Activated CD8-positive, alpha-beta memory T cell treated with anti-CD3 and anti-CD28 coated beads, Interleukin-2, amount 10 ng/mL, durations not matched to agents 7 days and 5 days (primary cell): ENCODE measurements around the gene CYTH3. TPM values are rescaled to one million over a fixed set of nuclear protein-coding genes. Genes with fewer than 3 reads are reported as not detected.
A peak's percentile ranks its signal among the peaks of the same experiment; 100 is the strongest.
"Not testable (repeated sequence)": the region's sequence is repeated elsewhere in the genome, so short reads cannot be mapped to it uniquely, and the experiment has no call there.

ENCODE experiments used
- ATAC-seq: fragments of 150-1000 bp; cut with Tn5 transposase; one replicate; pipeline ENCODE4 v1.10.0; 2021; ENCODE audit warnings: moderate library complexity
- CTCF ChIA-PET: fragments of 350-600 bp; sonication (Branson Sonifier 250); formaldehyde crosslinking; loops from one replicate; lab custom pipeline; 2021; ENCODE audit warnings: antibody characterized with exemption; lab: Charles Lee
- DNase-seq: peaks from one replicate; pipeline ENCODE4 v3.0.0-alpha.2; 2020
- H3K27ac Mint-ChIP-seq: one replicate; pipeline ENCODE4 v1.8.0; 2021; ENCODE audit warnings: mild to moderate bottlenecking, mixed read lengths
- H3K27me3 Mint-ChIP-seq: one replicate; pipeline ENCODE4 v1.8.0; 2021; ENCODE audit warnings: mixed read lengths
- H3K36me3 Mint-ChIP-seq: one replicate; pipeline ENCODE4 v1.8.0; 2021; ENCODE audit warnings: mild to moderate bottlenecking, mixed read lengths
- H3K4me1 Mint-ChIP-seq: one replicate; pipeline ENCODE4 v1.8.0; 2021; ENCODE audit warnings: mixed read lengths
- H3K4me3 Mint-ChIP-seq: one replicate; pipeline ENCODE4 v1.8.0; 2021; ENCODE audit warnings: mild to moderate bottlenecking, moderate library complexity, mixed read lengths
- H3K9me3 Mint-ChIP-seq: one replicate; pipeline ENCODE4 v1.8.0; 2022; ENCODE audit warnings: low read depth, mixed read lengths
- total RNA-seq, 2 experiments: library from RNA; stranded (reverse); gene quantifications; one replicate each; pipeline ENCODE4 v1.2.3, GENCODE V29; 2021

Gene CYTH3
- total RNA-seq, 2 experiments from 2014 or later: 0.73 to 1.3 TPM

- no peak for ATAC-seq
- no peaks in the 10 kb centered on the region for H3K36me3 Mint-ChIP-seq
- H3K4me1 Mint-ChIP-seq: peaks cover 15% of the 10 kb centered on the region
- no peak overlapping the region for H3K27ac Mint-ChIP-seq
- DNase-seq: no peak
- CTCF ChIA-PET: no interaction called here
- no peak overlapping the region for H3K4me3 Mint-ChIP-seq
- peaks cover 49% of the 10 kb centered on the region for H3K27me3 Mint-ChIP-seq
- H3K9me3 Mint-ChIP-seq: no peaks in the 10 kb centered on the region
These were observed 43.8 kb downstream of the CYTH3 start for GRCh38 chr7:6228361-6229229.

GRCh38 chr7:6227294-6227846 is 45.1 kb downstream of the CYTH3 start:
- no peak overlapping the region for H3K4me3 Mint-ChIP-seq
- H3K27ac Mint-ChIP-seq: no peak overlapping the region
- H3K4me1 Mint-ChIP-seq: peaks cover 6% of the 10 kb centered on the region
- ATAC-seq (no peak), DNase-seq (no peak)
- CTCF ChIA-PET: no interaction called here
- H3K9me3 Mint-ChIP-seq: no peaks in the 10 kb centered on the region
- H3K36me3 Mint-ChIP-seq: no peaks in the 10 kb centered on the region
- peaks cover 48% of the 10 kb centered on the region for H3K27me3 Mint-ChIP-seq

GRCh38 chr7:6226194-6226799 is 46.1 kb downstream of the CYTH3 start:
- DNase-seq (no peak), ATAC-seq (no peak)
- H3K4me3 Mint-ChIP-seq: no peak overlapping the region
- peaks cover 44% of the 10 kb centered on the region for H3K27me3 Mint-ChIP-seq
- CTCF ChIA-PET: no interaction called here
- peaks cover 9% of the 10 kb centered on the region for H3K4me1 Mint-ChIP-seq
- no peak overlapping the region for H3K27ac Mint-ChIP-seq
- H3K36me3 Mint-ChIP-seq: no peaks in the 10 kb centered on the region
- H3K9me3 Mint-ChIP-seq: no peaks in the 10 kb centered on the region

- Mint-ChIP-seq H3K4me1 (peaks cover 15% of the 10 kb centered on the region), H3K27me3 (peaks cover 47% of the 10 kb centered on the region)
- H3K9me3 Mint-ChIP-seq, H3K4me3 Mint-ChIP-seq, DNase-seq, CTCF ChIA-PET, ATAC-seq, H3K36me3 Mint-ChIP-seq, H3K27ac Mint-ChIP-seq: not testable (repeated sequence)
These were observed 49.0 kb downstream of the CYTH3 start for GRCh38 chr7:6223411-6223810.

- peaks cover 15% of the 10 kb centered on the region for H3K4me1 Mint-ChIP-seq
- H3K4me3 Mint-ChIP-seq, DNase-seq, H3K27ac Mint-ChIP-seq, CTCF ChIA-PET, H3K36me3 Mint-ChIP-seq, H3K9me3 Mint-ChIP-seq, ATAC-seq: not testable (repeated sequence)
- peaks cover 47% of the 10 kb centered on the region for H3K27me3 Mint-ChIP-seq
These were observed 49.4 kb downstream of the CYTH3 start for GRCh38 chr7:6223010-6223409.

GRCh38 chr7:6221340-6222319 is 50.8 kb downstream of the CYTH3 start:
- CTCF ChIA-PET: no interaction called here
- Mint-ChIP-seq H3K4me1 (peaks cover 15% of the 10 kb centered on the region), H3K27ac (no peak overlapping the region), H3K9me3 (no peaks in the 10 kb centered on the region), H3K4me3 (no peak overlapping the region), H3K36me3 (no peaks in the 10 kb centered on the region), H3K27me3 (peaks cover 51% of the 10 kb centered on the region)
- DNase-seq: peak; percentile 63
- peak; percentile 95 for ATAC-seq

- Mint-ChIP-seq H3K27ac (no peak overlapping the region), H3K4me3 (no peak overlapping the region), H3K9me3 (no peaks in the 10 kb centered on the region), H3K4me1 (peaks cover 18% of the 10 kb centered on the region), H3K27me3 (peaks cover 43% of the 10 kb centered on the region), H3K36me3 (no peaks in the 10 kb centered on the region)
- CTCF ChIA-PET: no interaction called here
- no peak for DNase-seq
- no peak for ATAC-seq
These were observed 54.1 kb downstream of the CYTH3 start for GRCh38 chr7:6218329-6218728.

- no peak overlapping the region for H3K27ac Mint-ChIP-seq
- ATAC-seq: no peak
- H3K4me1 Mint-ChIP-seq: peaks cover 3% of the 10 kb centered on the region
- no peaks in the 10 kb centered on the region for H3K36me3 Mint-ChIP-seq
- H3K27me3 Mint-ChIP-seq: peaks cover 29% of the 10 kb centered on the region
- CTCF ChIA-PET: no interaction called here
- DNase-seq: no peak
- no peaks in the 10 kb centered on the region for H3K9me3 Mint-ChIP-seq
- no peak overlapping the region for H3K4me3 Mint-ChIP-seq
These were observed 60.4 kb downstream of the CYTH3 start for GRCh38 chr7:6212008-6212407.

GRCh38 chr7:6210621-6211372 is 61.6 kb downstream of the CYTH3 start:
- H3K27ac Mint-ChIP-seq: no peak overlapping the region
- CTCF ChIA-PET: no interaction called here
- no peaks in the 10 kb centered on the region for H3K36me3 Mint-ChIP-seq
- DNase-seq (no peak), ATAC-seq (no peak)
- no peak overlapping the region for H3K4me3 Mint-ChIP-seq
- H3K4me1 Mint-ChIP-seq: peaks cover 3% of the 10 kb centered on the region
- H3K9me3 Mint-ChIP-seq: no peaks in the 10 kb centered on the region
- peaks cover 28% of the 10 kb centered on the region for H3K27me3 Mint-ChIP-seq

GRCh38 chr7:6209340-6209739 is 63.1 kb downstream of the CYTH3 start:
- ATAC-seq (no peak), DNase-seq (no peak)
- CTCF ChIA-PET: interaction anchor here (1.5 kb wide), 1 partner anchor 9 kb away, joined by 3 read pairs; no protein-coding TSS in a partner anchor
- no peak overlapping the region for H3K4me3 Mint-ChIP-seq
- no peaks in the 10 kb centered on the region for H3K36me3 Mint-ChIP-seq
- no peaks in the 10 kb centered on the region for H3K4me1 Mint-ChIP-seq
- H3K27me3 Mint-ChIP-seq: peaks cover 28% of the 10 kb centered on the region
- H3K27ac Mint-ChIP-seq: no peak overlapping the region
- no peaks in the 10 kb centered on the region for H3K9me3 Mint-ChIP-seq

- H3K36me3 Mint-ChIP-seq: no peaks in the 10 kb centered on the region
- DNase-seq (no peak), ATAC-seq (no peak)
- H3K4me3 Mint-ChIP-seq: no peak overlapping the region
- peaks cover 28% of the 10 kb centered on the region for H3K27me3 Mint-ChIP-seq
- no peaks in the 10 kb centered on the region for H3K9me3 Mint-ChIP-seq
- no peak overlapping the region for H3K27ac Mint-ChIP-seq
- CTCF ChIA-PET: interaction anchor here (1.5 kb wide), 1 partner anchor 8 kb away, joined by 3 read pairs; no protein-coding TSS in a partner anchor
- H3K4me1 Mint-ChIP-seq: no peaks in the 10 kb centered on the region
These were observed 63.7 kb downstream of the CYTH3 start for GRCh38 chr7:6208573-6209328.
